CD4-positive, alpha-beta T cell (primary cell): ENCODE data around the gene PDE3A. TPM values are rescaled to one million over a fixed set of nuclear protein-coding genes. Genes with fewer than 3 reads are reported as not detected.

Experiments used
- ATAC-seq: fragments of 200-7000 bp; cut with Tn5 transposase; one replicate; pipeline ENCODE4 v1.10.0; 2022; ENCODE audit warnings: mild to moderate bottlenecking; ENCODE audit not compliant: poor library complexity
- CTCF ChIA-PET: fragments of 350-600 bp; sonication (Branson Sonifier 250); formaldehyde crosslinking; loops from one replicate; lab custom pipeline; 2021; ENCODE audit warnings: antibody characterized with exemption, inconsistent platforms; lab: Charles Lee
- POLR2A ChIA-PET: fragments of 350-600 bp; sonication (Branson Sonifier 250); formaldehyde crosslinking; loops from one replicate; lab custom pipeline; 2021; ENCODE audit warnings: antibody characterized with exemption, inconsistent platforms; lab: Charles Lee
- DNase-seq, 14 experiments: peaks; one replicate each; pipeline ENCODE4 v3.0.0-alpha.2; 2013 to 2020; ENCODE audit warnings: mixed read lengths in 2 of 14
- H3K27ac ChIP-seq, 2 donors: one replicate each; pipeline versions ENCODE4 v1.5.1 to v1.7.0; 2013; ENCODE audit warnings: low read length in 2 of 2, low read depth in 1 of 2, mild to moderate bottlenecking in 1 of 2
- H3K27me3 ChIP-seq, 2 experiments: 1 replicate in 1 of 2; 2 replicates in 1 of 2; pipeline versions ENCODE4 v1.6.1 to v1.7.0; 2013; ENCODE audit warnings: low read length in 2 of 2, control low read depth in 1 of 2, mild to moderate bottlenecking in 1 of 2, moderate library complexity in 1 of 2; ENCODE audit not compliant: insufficient read depth in 2 of 2, control insufficient read depth in 1 of 2
- H3K36me3 ChIP-seq: one replicate; pipeline ENCODE4 v1.6.1; 2013; ENCODE audit warnings: low read length, control low read depth; ENCODE audit not compliant: insufficient read depth
- H3K4me1 ChIP-seq: one replicate; pipeline ENCODE4 v1.6.1; 2013; ENCODE audit warnings: low read length, control low read depth; ENCODE audit not compliant: insufficient read depth
- H3K4me3 ChIP-seq: one replicate; pipeline ENCODE4 v1.5.1; 2013; ENCODE audit warnings: mild to moderate bottlenecking, low read length, moderate library complexity
- H3K9me3 ChIP-seq, 2 experiments: 1 replicate in 1 of 2; 2 replicates in 1 of 2; pipeline versions ENCODE4 v1.6.1 to v1.7.0; 2013; ENCODE audit warnings: low read length in 2 of 2, mild to moderate bottlenecking in 2 of 2, control low read depth in 1 of 2, moderate library complexity in 1 of 2; ENCODE audit not compliant: control insufficient read depth in 1 of 2, insufficient read depth in 1 of 2
- H3K27ac Mint-ChIP-seq: one replicate; pipeline ENCODE4 v1.8.0; 2020; ENCODE audit warnings: mixed read lengths
- H3K27me3 Mint-ChIP-seq: one replicate; pipeline ENCODE4 v1.8.0; 2021; ENCODE audit warnings: mixed read lengths
- H3K36me3 Mint-ChIP-seq: one replicate; pipeline ENCODE4 v1.8.0; 2021; ENCODE audit warnings: low read depth, mixed read lengths
- H3K4me1 Mint-ChIP-seq: one replicate; pipeline ENCODE4 v1.8.0; 2021; ENCODE audit warnings: low read depth, mixed read lengths
- H3K4me3 Mint-ChIP-seq: one replicate; pipeline ENCODE4 v1.8.0; 2020; ENCODE audit warnings: mild to moderate bottlenecking, mixed read lengths
- H3K9me3 Mint-ChIP-seq: one replicate; pipeline ENCODE4 v1.8.0; 2020; ENCODE audit warnings: mixed read lengths
- CTCF ChIP-seq: fragments of 200-600 bp; IDR thresholded peaks from one replicate; pipeline ENCODE4 v1.8.0; 2022; ENCODE audit warnings: antibody characterized with exemption, mild to moderate bottlenecking
- intact Hi-C, 2 experiments: fragments of 100-400 bp; cut with DNase I in 1 of 2; cut with micrococcal nuclease in 1 of 2; formaldehyde crosslinking; loops; one replicate each; pipeline versions ENCODE4 v1.15.1 to v1.9.0; 2023 to 2025; cut with DNase I, micrococcal nuclease
- total RNA-seq, 174 experiments: library from RNA in 2 of 174; stranded (reverse) in 2 of 174; gene quantifications; one replicate each; pipeline ENCODE4 v1.2.3 and lab custom pipeline; 2021 to 2026

PDE3A gene
- total RNA-seq, 2 experiments from 2014 or later, result not detected

GRCh38 chr12:20475542-20475941 is 107.2 kb downstream of the PDE3A start:
- Mint-ChIP-seq H3K4me3 (no peak overlapping the region), H3K9me3 (no peaks in the 10 kb centered on the region), H3K27ac (no peak overlapping the region), H3K36me3 (no peaks in the 10 kb centered on the region), H3K4me1 (no peaks in the 10 kb centered on the region), H3K27me3 (no peaks in the 10 kb centered on the region)
- intact Hi-C loops, result no loop called here
- H3K9me3 ChIP-seq, result no peaks in the 10 kb centered on the region
- no peak overlapping the region for H3K4me3 ChIP-seq
- ATAC-seq (no peak), DNase-seq (no peak)
- H3K27ac ChIP-seq, result no peak overlapping the region
- no peaks in the 10 kb centered on the region for H3K36me3 ChIP-seq
- no peaks in the 10 kb centered on the region for H3K27me3 ChIP-seq
- ChIA-PET CTCF (no interaction called here), POLR2A (no interaction called here)
- no peaks in the 10 kb centered on the region for H3K4me1 ChIP-seq
- TF ChIP-seq CTCF, result no peak

GRCh38 chr12:20476551-20476950 is 108.2 kb downstream of the PDE3A start:
- no peak for ATAC-seq
- Mint-ChIP-seq H3K36me3 (no peaks in the 10 kb centered on the region), H3K27ac (no peak overlapping the region), H3K27me3 (no peaks in the 10 kb centered on the region), H3K4me3 (no peak overlapping the region), H3K9me3 (no peaks in the 10 kb centered on the region), H3K4me1 (no peaks in the 10 kb centered on the region)
- intact Hi-C loops, result no loop called here
- H3K4me3 ChIP-seq, result no peak overlapping the region
- DNase-seq, result no peak
- H3K9me3 ChIP-seq, result no peaks in the 10 kb centered on the region
- no peaks in the 10 kb centered on the region for H3K4me1 ChIP-seq
- ChIA-PET CTCF (no interaction called here), POLR2A (no interaction called here)
- TF ChIP-seq CTCF, result no peak
- no peaks in the 10 kb centered on the region for H3K27me3 ChIP-seq
- H3K27ac ChIP-seq, result no peak overlapping the region
- H3K36me3 ChIP-seq, result no peaks in the 10 kb centered on the region

- no peaks in the 10 kb centered on the region for H3K4me1 Mint-ChIP-seq
- H3K36me3 Mint-ChIP-seq, result no peaks in the 10 kb centered on the region
- TF ChIP-seq CTCF, result no peak
- ChIA-PET CTCF (no interaction called here), POLR2A (no interaction called here)
- H3K27me3 Mint-ChIP-seq, result no peaks in the 10 kb centered on the region
- no peak for DNase-seq
- intact Hi-C loops, result no loop called here
- Histone ChIP-seq H3K4me1 (no peaks in the 10 kb centered on the region), H3K9me3 (no peaks in the 10 kb centered on the region), H3K27ac (no peak overlapping the region), H3K27me3 (no peaks in the 10 kb centered on the region), H3K4me3 (no peak overlapping the region), H3K36me3 (no peaks in the 10 kb centered on the region)
- no peak for ATAC-seq
- no peaks in the 10 kb centered on the region for H3K9me3 Mint-ChIP-seq
- H3K27ac Mint-ChIP-seq, result no peak overlapping the region
- H3K4me3 Mint-ChIP-seq, result no peak overlapping the region
Observed at GRCh38 chr12:20477255-20477654, 108.9 kb downstream of the PDE3A start.
